HepG2 (cell line): Measurements from ENCODE around the gene ARHGEF12. TPM values are rescaled to one million over a fixed set of nuclear protein-coding genes. Genes with fewer than 3 reads are reported as not detected.

Experiments
- ERF ChIP-seq: IDR thresholded peaks from 2 replicates; pipeline ENCODE4 v1.6.1; 2018; ENCODE audit warnings: missing biosample characterization, missing genetic modification reagents
- SMC3 ChIP-seq: IDR thresholded peaks from 2 replicates; pipeline ENCODE4 v1.6.1; 2011; ENCODE audit warnings: low read length, improper control_type of control experiment
- TBL1XR1 ChIP-seq: fragments of 150-350 bp; IDR thresholded peaks from 2 replicates; pipeline ENCODE4 v1.6.1; 2014; ENCODE audit warnings: borderline replicate concordance, low read length; ENCODE audit not compliant: partially characterized antibody
- ZNF207 ChIP-seq: fragments of 450-650 bp; IDR thresholded peaks from 2 replicates; pipeline ENCODE4 v1.6.1; 2016; ENCODE audit warnings: antibody characterized with exemption, borderline replicate concordance
- ZNF253 ChIP-seq: sonication (generic); formaldehyde crosslinking; IDR thresholded peaks from 2 replicates; pipeline ENCODE4 v1.8.0; 2022; ENCODE audit warnings: mild to moderate bottlenecking, missing genetic modification reagents, borderline replicate concordance
- ZNF274 ChIP-seq: sonication (generic); formaldehyde crosslinking; IDR thresholded peaks from 2 replicates; pipeline ENCODE4 v1.5.1; 2020; ENCODE audit warnings: mild to moderate bottlenecking, missing genetic modification reagents
- ZNF574 ChIP-seq: sonication (generic); formaldehyde crosslinking; IDR thresholded peaks from 2 replicates; pipeline ENCODE4 v1.4.0; 2020; ENCODE audit warnings: missing genetic modification reagents
- ZNF597 ChIP-seq: sonication (generic); formaldehyde crosslinking; IDR thresholded peaks from 2 replicates; pipeline ENCODE4 v1.5.0; 2020; ENCODE audit warnings: missing genetic modification reagents
- polyA plus RNA-seq, 8 experiments: library from polyadenylated mRNA; depleted of rRNA in 3 of 8; stranded (reverse) in 7 of 8; unstranded in 1 of 8; fragments of >200 nt; fragmentation: Illumina TruSeq in 4 of 8; extraction: Trizol in 4 of 8; gene quantifications; 2 replicates each; pipeline versions ENCODE4 v1.2.1 to v1.2.3, GENCODE V29; 2011 to 2016; ENCODE audit warnings: low read depth in 4 of 8, missing spikeins in 1 of 8, mixed read lengths in 1 of 8; ENCODE audit not compliant: insufficient read depth in 1 of 8
- total RNA-seq, 5 experiments: library from RNA; depleted of rRNA; stranded (reverse); fragments of >200 nt; fragmentation: Illumina TruSeq; extraction: Trizol; gene quantifications; 2 replicates each; pipeline ENCODE4 v1.2.3, GENCODE V29; 2016; ENCODE audit warnings: low read depth in 1 of 5
- TF ChIP-seq, protein P1 (sequence below): IDR thresholded peaks from 2 replicates; pipeline ENCODE4 v1.6.1; 2016; ENCODE audit warnings: mild to moderate bottlenecking
- TF ChIP-seq, protein P2 (sequence below): sonication (generic); formaldehyde crosslinking; IDR thresholded peaks from 2 replicates; pipeline ENCODE4 v1.5.0; 2020; ENCODE audit warnings: missing genetic modification reagents

ARHGEF12 gene
- total and polyA plus RNA-seq, 2 of the 13 experiments (the other 11 are each of a cell fraction or from before 2014, with no cell fraction given), result 17.9 to 54.4 TPM

DNA sequence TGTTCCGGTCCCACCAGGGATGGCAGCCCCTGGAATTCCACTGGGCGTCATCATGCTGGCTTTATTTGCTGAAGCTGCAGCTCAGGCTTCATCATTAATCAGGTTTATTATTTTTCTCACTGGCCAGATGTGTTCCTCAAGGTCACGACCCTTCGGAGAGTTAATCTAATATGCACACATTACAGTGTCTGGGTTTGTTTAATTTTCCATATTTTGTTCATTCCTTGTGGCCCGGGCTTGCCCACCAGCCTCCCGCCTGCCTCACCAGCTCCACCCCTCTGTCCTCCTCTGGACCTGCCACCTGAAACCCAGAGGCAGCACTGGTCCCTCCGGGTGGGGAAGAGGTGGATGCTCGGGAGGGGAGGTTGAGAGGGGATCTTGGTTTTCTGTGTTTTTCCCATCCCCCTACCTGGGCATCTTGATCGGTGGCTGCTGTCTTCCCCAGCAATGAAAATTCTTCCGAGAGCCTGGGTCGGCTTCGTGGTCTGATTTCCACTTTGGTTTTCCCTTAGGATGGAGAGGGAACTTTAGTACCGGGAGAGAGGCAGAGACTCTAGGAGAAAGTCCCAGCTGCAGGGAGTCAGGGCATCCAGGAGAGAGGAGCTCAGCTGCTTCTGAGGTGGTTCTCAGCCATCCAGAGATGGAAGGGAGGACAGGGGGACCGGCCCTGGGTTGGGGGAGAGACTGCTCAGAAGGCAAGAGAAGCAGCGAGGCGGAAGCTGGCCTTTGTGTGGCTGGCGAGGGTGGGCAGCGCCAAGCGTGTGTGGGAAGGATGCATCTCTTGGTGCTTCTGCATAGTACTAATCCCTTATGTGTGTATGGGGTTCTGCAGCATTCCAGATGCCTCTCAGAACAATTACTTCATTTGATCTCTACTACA lies 177.5 kb downstream of the ARHGEF12 start (continued):
- TF ChIP-seq, protein P1, sequence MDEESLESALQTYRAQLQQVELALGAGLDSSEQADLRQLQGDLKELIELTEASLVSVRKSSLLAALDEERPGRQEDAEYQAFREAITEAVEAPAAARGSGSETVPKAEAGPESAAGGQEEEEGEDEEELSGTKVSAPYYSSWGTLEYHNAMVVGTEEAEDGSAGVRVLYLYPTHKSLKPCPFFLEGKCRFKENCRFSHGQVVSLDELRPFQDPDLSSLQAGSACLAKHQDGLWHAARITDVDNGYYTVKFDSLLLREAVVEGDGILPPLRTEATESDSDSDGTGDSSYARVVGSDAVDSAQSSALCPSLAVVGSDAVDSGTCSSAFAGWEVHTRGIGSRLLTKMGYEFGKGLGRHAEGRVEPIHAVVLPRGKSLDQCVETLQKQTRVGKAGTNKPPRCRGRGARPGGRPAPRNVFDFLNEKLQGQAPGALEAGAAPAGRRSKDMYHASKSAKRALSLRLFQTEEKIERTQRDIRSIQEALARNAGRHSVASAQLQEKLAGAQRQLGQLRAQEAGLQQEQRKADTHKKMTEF (CRISPR knock-in tag), result no peak
- no peak for TF ChIP-seq ZNF207
- TF ChIP-seq TBL1XR1, result no peak
- TF ChIP-seq ZNF253, result no peak
- no peak for TF ChIP-seq ZNF574 (CRISPR knock-in tag)
- TF ChIP-seq ZNF597 (CRISPR knock-in tag), result no peak
- no peak for TF ChIP-seq ZNF274 (CRISPR knock-in tag)
- no peak for TF ChIP-seq ERF (CRISPR knock-in tag)
- no peak for TF ChIP-seq SMC3
- TF ChIP-seq, protein P2, sequence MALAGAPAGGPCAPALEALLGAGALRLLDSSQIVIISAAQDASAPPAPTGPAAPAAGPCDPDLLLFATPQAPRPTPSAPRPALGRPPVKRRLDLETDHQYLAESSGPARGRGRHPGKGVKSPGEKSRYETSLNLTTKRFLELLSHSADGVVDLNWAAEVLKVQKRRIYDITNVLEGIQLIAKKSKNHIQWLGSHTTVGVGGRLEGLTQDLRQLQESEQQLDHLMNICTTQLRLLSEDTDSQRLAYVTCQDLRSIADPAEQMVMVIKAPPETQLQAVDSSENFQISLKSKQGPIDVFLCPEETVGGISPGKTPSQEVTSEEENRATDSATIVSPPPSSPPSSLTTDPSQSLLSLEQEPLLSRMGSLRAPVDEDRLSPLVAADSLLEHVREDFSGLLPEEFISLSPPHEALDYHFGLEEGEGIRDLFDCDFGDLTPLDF (CRISPR knock-in tag), result no peak
- TF ChIP-seq, all 625 proteins: peak for 0
